Endothelial cell (in vitro differentiated cells): ENCODE measurements around the gene LSM14B. TPM values are rescaled to one million over a fixed set of nuclear protein-coding genes. Genes with fewer than 3 reads are reported as not detected.

Experiments
- DNase-seq: peaks from one replicate; pipeline ENCODE4 v3.0.0; 2021; ENCODE audit warnings: low spot score
- H3K27ac Mint-ChIP-seq: one replicate; pipeline ENCODE4 v1.8.0; 2021; ENCODE audit warnings: mixed read lengths, inconsistent platforms; ENCODE audit not compliant: unreplicated experiment
- H3K27me3 Mint-ChIP-seq: one replicate; pipeline ENCODE4 v1.8.0; 2021; ENCODE audit warnings: mild to moderate bottlenecking, moderate library complexity, mixed read lengths, inconsistent platforms; ENCODE audit not compliant: unreplicated experiment
- H3K36me3 Mint-ChIP-seq: one replicate; pipeline ENCODE4 v1.8.0; 2021; ENCODE audit warnings: mild to moderate bottlenecking, low read depth, mixed read lengths, inconsistent platforms; ENCODE audit not compliant: unreplicated experiment
- H3K4me1 Mint-ChIP-seq: one replicate; pipeline ENCODE4 v1.8.0; 2021; ENCODE audit warnings: mild to moderate bottlenecking, mixed read lengths, inconsistent platforms; ENCODE audit not compliant: unreplicated experiment
- H3K4me3 Mint-ChIP-seq: one replicate; pipeline ENCODE4 v1.8.0; 2021; ENCODE audit warnings: mild to moderate bottlenecking, mixed read lengths, inconsistent platforms; ENCODE audit not compliant: unreplicated experiment
- H3K9me3 Mint-ChIP-seq: one replicate; pipeline ENCODE4 v1.8.0; 2021; ENCODE audit warnings: mixed read lengths, inconsistent platforms; ENCODE audit not compliant: unreplicated experiment
- total RNA-seq: library from RNA; stranded (reverse); fragmentation: NEBNext Ultra II Directional; extraction: Animal tissue kit (Norgen Biotek cat#: 25700); gene quantifications from one replicate; pipeline ENCODE4 v1.2.1, GENCODE V29; 2021; ENCODE audit not compliant: unreplicated experiment
- TF ChIP-seq, protein P1 (sequence below): fragments of 200-600 bp; sonication (generic); IDR thresholded peaks from one replicate; pipeline ENCODE4 v1.5.0; 2021; ENCODE audit warnings: antibody characterized with exemption; ENCODE audit not compliant: unreplicated experiment

LSM14B gene
- total RNA-seq, 1 donor from 2014 or later = 35.3 TPM

DNA sequence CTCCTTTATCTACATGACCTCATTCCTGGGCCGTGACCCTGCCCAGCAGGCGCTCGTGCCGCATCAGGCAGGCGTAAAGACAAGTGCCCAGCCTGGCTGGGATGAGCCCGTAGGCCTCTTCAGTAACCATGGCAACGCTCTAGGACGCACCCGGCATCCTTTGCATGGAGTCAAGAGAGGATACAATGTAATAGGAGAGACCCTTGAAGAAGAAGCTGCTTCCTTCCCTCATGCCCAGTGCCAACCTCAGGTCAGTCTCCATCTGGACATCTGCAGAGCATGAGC, 5.0 kb upstream of the LSM14B start:
- DNase-seq = no peak
- H3K27ac Mint-ChIP-seq = no peak overlapping the region
- H3K27me3 Mint-ChIP-seq = peaks cover 6% of the 10 kb centered on the region
- H3K9me3 Mint-ChIP-seq = no peaks in the 10 kb centered on the region
- TF ChIP-seq, protein P1, sequence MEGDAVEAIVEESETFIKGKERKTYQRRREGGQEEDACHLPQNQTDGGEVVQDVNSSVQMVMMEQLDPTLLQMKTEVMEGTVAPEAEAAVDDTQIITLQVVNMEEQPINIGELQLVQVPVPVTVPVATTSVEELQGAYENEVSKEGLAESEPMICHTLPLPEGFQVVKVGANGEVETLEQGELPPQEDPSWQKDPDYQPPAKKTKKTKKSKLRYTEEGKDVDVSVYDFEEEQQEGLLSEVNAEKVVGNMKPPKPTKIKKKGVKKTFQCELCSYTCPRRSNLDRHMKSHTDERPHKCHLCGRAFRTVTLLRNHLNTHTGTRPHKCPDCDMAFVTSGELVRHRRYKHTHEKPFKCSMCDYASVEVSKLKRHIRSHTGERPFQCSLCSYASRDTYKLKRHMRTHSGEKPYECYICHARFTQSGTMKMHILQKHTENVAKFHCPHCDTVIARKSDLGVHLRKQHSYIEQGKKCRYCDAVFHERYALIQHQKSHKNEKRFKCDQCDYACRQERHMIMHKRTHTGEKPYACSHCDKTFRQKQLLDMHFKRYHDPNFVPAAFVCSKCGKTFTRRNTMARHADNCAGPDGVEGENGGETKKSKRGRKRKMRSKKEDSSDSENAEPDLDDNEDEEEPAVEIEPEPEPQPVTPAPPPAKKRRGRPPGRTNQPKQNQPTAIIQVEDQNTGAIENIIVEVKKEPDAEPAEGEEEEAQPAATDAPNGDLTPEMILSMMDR = no peak
- H3K4me3 Mint-ChIP-seq = no peak overlapping the region
- peaks cover 3% of the 10 kb centered on the region for H3K36me3 Mint-ChIP-seq
- H3K4me1 Mint-ChIP-seq = peaks cover 2% of the 10 kb centered on the region

DNA sequence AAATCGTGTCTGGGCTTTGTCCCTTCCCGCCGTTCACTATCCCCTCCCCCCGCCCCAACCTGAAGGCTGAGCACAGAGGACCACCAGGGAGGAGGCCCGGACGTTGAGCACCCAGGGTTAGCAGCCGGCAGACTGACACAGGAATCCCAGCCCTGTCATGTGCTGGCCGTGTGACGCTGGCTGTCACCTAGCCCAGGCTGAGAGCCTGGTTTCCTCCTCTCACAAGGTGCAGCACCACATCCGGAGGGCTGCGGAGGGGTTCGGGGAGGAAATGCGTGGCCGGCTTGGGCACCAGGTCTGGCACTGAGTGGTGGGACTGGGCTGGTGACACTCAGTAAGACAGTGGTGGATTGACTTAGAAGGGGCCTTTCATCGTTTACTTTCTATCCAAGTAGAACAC, 4.6 kb upstream of the LSM14B start:
- Mint-ChIP-seq H3K27ac (no peak overlapping the region), H3K4me1 (peaks cover 2% of the 10 kb centered on the region), H3K9me3 (no peaks in the 10 kb centered on the region), H3K27me3 (peaks cover 6% of the 10 kb centered on the region), H3K4me3 (no peak overlapping the region), H3K36me3 (peaks cover 3% of the 10 kb centered on the region)
- DNase-seq = no peak
- TF ChIP-seq, protein P1 = no peak

- no peak overlapping the region for H3K4me3 Mint-ChIP-seq
- H3K36me3 Mint-ChIP-seq = peaks cover 3% of the 10 kb centered on the region
- H3K27ac Mint-ChIP-seq = no peak overlapping the region
- peaks cover 2% of the 10 kb centered on the region for H3K4me1 Mint-ChIP-seq
- TF ChIP-seq, protein P1 = no peak
- peaks cover 3% of the 10 kb centered on the region for H3K27me3 Mint-ChIP-seq
- no peaks in the 10 kb centered on the region for H3K9me3 Mint-ChIP-seq
- no peak for DNase-seq
Observed at GRCh38 chr20:62118113-62119043, 3.9 kb upstream of the LSM14B start.

DNA sequence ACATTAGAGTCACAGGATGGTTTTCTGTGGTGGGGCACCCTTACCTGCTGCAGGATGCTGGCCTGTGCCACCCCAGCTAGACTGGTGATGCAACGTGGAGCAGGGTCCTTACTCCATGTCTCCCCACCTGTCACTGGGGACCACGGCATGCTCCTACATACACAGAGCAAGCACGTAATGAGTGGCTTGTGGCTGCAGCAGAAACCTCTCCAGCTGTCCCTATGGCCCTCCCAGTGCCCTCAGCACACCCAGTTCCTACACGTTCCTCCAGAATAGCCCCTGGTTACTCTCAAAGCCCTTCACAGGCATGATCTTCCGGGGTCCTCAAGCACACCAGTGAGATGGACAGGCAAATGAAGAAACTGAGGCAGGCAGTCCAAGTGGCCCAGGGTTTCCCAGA, 3.2 kb upstream of the LSM14B start:
- TF ChIP-seq, protein P1 = no peak
- no peak overlapping the region for H3K27ac Mint-ChIP-seq
- H3K4me3 Mint-ChIP-seq = no peak overlapping the region
- DNase-seq = no peak
- H3K36me3 Mint-ChIP-seq = peaks cover 4% of the 10 kb centered on the region
- H3K27me3 Mint-ChIP-seq = peaks cover 2% of the 10 kb centered on the region
- H3K9me3 Mint-ChIP-seq = no peaks in the 10 kb centered on the region
- peaks cover 2% of the 10 kb centered on the region for H3K4me1 Mint-ChIP-seq

DNA sequence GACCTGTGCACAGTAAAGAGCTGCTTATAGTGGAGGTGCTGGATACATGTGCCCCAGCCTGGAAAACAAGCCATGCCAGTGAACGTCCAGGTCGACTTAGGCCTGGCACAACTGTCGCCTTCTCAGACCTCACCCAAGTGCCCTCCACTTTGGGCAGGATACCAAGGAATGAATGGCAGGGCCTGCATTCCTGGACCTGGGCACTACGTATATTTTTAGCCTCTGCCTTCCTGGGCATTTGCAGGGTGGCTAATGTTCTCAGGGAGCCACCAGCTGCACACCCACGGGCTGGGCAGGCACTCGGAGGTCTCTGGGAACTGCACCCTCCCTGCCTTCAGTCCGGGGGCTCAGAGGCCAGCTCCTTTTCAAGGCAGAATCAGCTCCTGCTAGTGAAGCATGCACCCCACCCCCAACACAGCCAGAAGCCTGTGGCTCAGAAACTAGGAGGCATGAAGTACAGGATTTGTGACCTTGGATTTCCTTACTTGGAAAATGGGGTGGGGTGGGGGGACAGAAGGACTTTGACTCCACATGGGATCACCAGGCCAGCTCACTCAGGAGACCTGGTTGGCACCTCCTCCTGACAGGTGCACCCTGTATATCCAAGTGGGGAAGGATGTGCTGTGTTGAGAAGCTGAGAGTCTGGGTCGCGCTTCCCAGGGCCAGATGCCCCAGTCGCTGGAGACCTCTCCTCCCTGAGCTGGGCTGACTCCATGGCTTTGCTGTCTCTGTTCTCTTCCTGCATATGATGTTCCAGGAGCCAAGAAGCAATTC, 2.5 kb upstream of the LSM14B start:
- TF ChIP-seq, protein P1 = no peak
- Mint-ChIP-seq H3K27ac (no peak overlapping the region), H3K9me3 (no peaks in the 10 kb centered on the region), H3K4me1 (peaks cover 2% of the 10 kb centered on the region), H3K4me3 (no peak overlapping the region), H3K27me3 (peaks cover 2% of the 10 kb centered on the region), H3K36me3 (peaks cover 11% of the 10 kb centered on the region)
- no peak for DNase-seq
